ENCODE data around the gene GET3.
"Not testable (repeated sequence)": the region's sequence is repeated elsewhere in the genome, so short reads cannot be mapped to it uniquely, and the experiment has no call there.

Gene GET3

DNA sequence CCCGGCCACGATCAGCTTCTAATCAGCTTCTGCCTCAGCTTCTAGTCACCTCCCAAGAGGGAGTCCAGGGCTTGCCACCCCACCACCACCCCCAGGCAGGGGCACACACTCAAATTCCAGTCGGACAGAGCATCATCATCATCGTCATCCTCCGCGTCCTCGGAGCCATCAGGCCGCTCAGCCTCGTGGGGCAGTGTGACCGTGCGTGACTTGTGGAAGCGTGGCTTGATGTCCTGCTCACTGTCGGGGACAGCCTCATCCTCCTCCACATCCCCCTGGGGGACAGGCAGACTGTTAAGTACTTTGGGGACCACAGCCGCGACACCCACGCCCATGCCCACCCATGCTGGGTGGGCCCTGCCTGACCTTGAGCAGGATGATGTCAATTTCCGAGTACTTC lies 26.1 kb upstream of the GET3 start:
- Histone ChIP-seq H3K4me2 (ENCODE audit: low read length) (no peak overlapping the region), H3K27me3 (ENCODE audit: control insufficient read depth, low read length) (no peaks in the 10 kb centered on the region), H3F3A (ENCODE audit: control insufficient read depth, insufficient read depth) (no peaks in the 10 kb centered on the region; the same call in 1 of the 2 replicates), H3K79me2 (ENCODE audit: control insufficient read depth, low read length) (peaks cover 18% of the 10 kb centered on the region), H4K20me1 (ENCODE audit: control insufficient read depth, insufficient read depth, low read depth, low read length) (no peaks in the 10 kb centered on the region; the same call in 1 of the 2 replicates), H3K36me3 (ENCODE audit: control insufficient read depth, low read length) (peaks cover 80% of the 10 kb centered on the region), H3K4me3 (ENCODE audit: low read length) (no peak overlapping the region), H3K4me1 (ENCODE audit: control insufficient read depth, low read length) (no peaks in the 10 kb centered on the region), H3K9me3 (ENCODE audit: control insufficient read depth, insufficient read depth, low read length) (no peaks in the 10 kb centered on the region), H3K9me2 (replicated peaks; ENCODE audit: control insufficient read depth, low read length) (no peaks in the 10 kb centered on the region), H3K27ac (ENCODE audit: low read depth, low read length) (no peak overlapping the region)
- no peak for TF ChIP-seq EZH2phosphoT487 (IDR thresholded peaks at IDR 0.05; ENCODE audit: borderline replicate concordance, low read length)
- TF ChIP-seq, protein P1, sequence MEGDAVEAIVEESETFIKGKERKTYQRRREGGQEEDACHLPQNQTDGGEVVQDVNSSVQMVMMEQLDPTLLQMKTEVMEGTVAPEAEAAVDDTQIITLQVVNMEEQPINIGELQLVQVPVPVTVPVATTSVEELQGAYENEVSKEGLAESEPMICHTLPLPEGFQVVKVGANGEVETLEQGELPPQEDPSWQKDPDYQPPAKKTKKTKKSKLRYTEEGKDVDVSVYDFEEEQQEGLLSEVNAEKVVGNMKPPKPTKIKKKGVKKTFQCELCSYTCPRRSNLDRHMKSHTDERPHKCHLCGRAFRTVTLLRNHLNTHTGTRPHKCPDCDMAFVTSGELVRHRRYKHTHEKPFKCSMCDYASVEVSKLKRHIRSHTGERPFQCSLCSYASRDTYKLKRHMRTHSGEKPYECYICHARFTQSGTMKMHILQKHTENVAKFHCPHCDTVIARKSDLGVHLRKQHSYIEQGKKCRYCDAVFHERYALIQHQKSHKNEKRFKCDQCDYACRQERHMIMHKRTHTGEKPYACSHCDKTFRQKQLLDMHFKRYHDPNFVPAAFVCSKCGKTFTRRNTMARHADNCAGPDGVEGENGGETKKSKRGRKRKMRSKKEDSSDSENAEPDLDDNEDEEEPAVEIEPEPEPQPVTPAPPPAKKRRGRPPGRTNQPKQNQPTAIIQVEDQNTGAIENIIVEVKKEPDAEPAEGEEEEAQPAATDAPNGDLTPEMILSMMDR (IDR thresholded peaks at IDR 0.05; ENCODE audit: low read depth, low read length, poor library complexity, severe bottlenecking), result no peak

DNA sequence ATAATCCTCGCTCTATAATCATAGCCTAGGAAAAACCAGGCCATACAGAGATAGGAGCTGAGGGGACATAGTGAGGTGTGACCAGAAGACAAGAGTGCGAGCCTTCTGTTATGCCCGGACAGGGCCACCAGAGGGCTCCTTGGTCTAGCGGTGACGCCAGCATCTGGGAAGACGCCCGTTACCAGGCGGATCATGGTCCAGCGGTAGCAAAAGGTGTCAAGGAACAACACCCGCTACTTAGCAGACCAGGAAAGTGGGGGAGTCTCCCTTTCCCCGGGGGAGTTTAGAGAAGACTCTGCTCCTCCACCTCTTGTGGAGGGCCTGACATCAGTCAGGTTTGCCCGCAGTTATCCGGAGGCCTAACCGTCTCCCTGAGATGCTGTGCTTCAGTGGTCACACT lies 25.2 kb upstream of the GET3 start:
- not testable (repeated sequence) for H3F3A ChIP-seq (ENCODE audit: control insufficient read depth, insufficient read depth)
- Histone ChIP-seq H3K36me3 (ENCODE audit: control insufficient read depth, low read length) (peaks cover 80% of the 10 kb centered on the region), H3K79me2 (ENCODE audit: control insufficient read depth, low read length) (peaks cover 27% of the 10 kb centered on the region)

DNA sequence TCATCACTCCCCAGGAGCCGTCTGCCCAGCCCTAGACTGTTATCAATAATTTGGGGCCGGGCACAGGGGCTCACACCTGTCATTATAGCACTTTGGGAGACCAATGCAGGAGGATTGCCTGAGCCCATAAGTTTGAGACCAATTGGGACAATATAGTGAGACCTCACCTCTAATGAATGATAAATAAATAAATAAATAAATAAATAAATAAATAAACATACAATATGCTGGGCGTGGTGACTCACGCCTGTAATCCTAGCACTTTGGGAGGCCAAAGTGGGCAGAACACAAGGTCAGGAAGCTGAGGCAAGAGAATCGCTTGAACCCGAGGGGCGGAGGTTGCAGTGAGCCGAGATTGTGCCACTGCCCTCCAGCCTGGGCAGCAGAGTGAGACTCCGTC lies 24.0 kb upstream of the GET3 start:
- not testable (repeated sequence) for H3K4me3 ChIP-seq (ENCODE audit: low read length); H3K27me3 ChIP-seq (ENCODE audit: control insufficient read depth, low read length); H3K4me1 ChIP-seq (ENCODE audit: control insufficient read depth, low read length); H3K9me2 ChIP-seq (replicated peaks; ENCODE audit: control insufficient read depth, low read length); H3K27ac ChIP-seq (ENCODE audit: low read depth, low read length); H3K9me3 ChIP-seq (ENCODE audit: control insufficient read depth, insufficient read depth, low read length); H4K20me1 ChIP-seq (ENCODE audit: control insufficient read depth, insufficient read depth, low read depth, low read length); H3F3A ChIP-seq (ENCODE audit: control insufficient read depth, insufficient read depth); H3K4me2 ChIP-seq (ENCODE audit: low read length)
- Histone ChIP-seq H3K79me2 (ENCODE audit: control insufficient read depth, low read length) (peaks cover 39% of the 10 kb centered on the region), H3K36me3 (ENCODE audit: control insufficient read depth, low read length) (peaks cover 84% of the 10 kb centered on the region)

More for the DNA sequence above, 25.2 kb upstream of the GET3 start:
- H3K4me1 ChIP-seq (ENCODE audit: control insufficient read depth, low read length); H3K27me3 ChIP-seq (ENCODE audit: control insufficient read depth, low read length); H3K4me2 ChIP-seq (ENCODE audit: low read length); H3K27ac ChIP-seq (ENCODE audit: low read depth, low read length); H3K4me3 ChIP-seq (ENCODE audit: low read length); H3K9me2 ChIP-seq (replicated peaks; ENCODE audit: control insufficient read depth, low read length); H4K20me1 ChIP-seq (ENCODE audit: control insufficient read depth, insufficient read depth, low read depth, low read length); H3K9me3 ChIP-seq (ENCODE audit: control insufficient read depth, insufficient read depth, low read length): not testable (repeated sequence)

DNA sequence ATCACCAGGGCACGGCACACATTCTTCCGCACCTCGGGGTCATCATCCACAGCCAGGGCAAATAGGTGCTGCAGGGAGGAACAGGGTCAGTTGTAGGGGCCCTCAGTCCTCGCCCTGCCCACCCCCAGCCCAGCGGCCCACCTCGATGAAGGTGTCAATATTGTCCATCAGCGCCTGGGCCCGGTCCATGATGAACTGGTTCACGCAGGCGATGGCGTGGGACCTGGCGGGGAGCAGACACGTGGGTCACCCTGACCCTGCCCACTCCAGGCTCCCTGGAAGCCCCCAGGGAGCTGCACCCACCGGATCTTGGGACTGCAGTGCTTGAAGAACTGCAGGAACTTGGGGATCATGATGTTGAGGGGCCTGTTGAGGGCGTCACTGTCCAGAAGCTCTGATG lies 22.2 kb upstream of the GET3 start:
- H3K79me2 ChIP-seq (ENCODE audit: control insufficient read depth, low read length), result peaks cover 56% of the 10 kb centered on the region
- H3K4me1 ChIP-seq (ENCODE audit: control insufficient read depth, low read length), result peaks cover under 1% of the 10 kb centered on the region
- H3K27ac ChIP-seq (ENCODE audit: low read depth, low read length), result no peak overlapping the region
- H3K36me3 ChIP-seq (ENCODE audit: control insufficient read depth, low read length), result peaks cover 85% of the 10 kb centered on the region
- H3K9me2 ChIP-seq (replicated peaks; ENCODE audit: control insufficient read depth, low read length), result no peaks in the 10 kb centered on the region
- H3K27me3 ChIP-seq (ENCODE audit: control insufficient read depth, low read length), result no peaks in the 10 kb centered on the region
- TF ChIP-seq EZH2phosphoT487 (IDR thresholded peaks at IDR 0.05; ENCODE audit: borderline replicate concordance, low read length), result no peak
- TF ChIP-seq, protein P1 (IDR thresholded peaks at IDR 0.05; ENCODE audit: low read depth, low read length, poor library complexity, severe bottlenecking), result no peak
- H3K4me2 ChIP-seq (ENCODE audit: low read length), result no peak overlapping the region
- H3K4me3 ChIP-seq (ENCODE audit: low read length), result no peak overlapping the region
- H4K20me1 ChIP-seq (ENCODE audit: control insufficient read depth, insufficient read depth, low read depth, low read length), result peaks cover 14% of the 10 kb centered on the region; the same call in 1 of the 2 replicates
- no peaks in the 10 kb centered on the region; the same call in 1 of the 2 replicates for H3F3A ChIP-seq (ENCODE audit: control insufficient read depth, insufficient read depth)
- H3K9me3 ChIP-seq (ENCODE audit: control insufficient read depth, insufficient read depth, low read length), result no peaks in the 10 kb centered on the region

All from DOHH2 (cell line).